PC-3 (cell line): Measurements from ENCODE around the gene STXBP5. TPM values are rescaled to one million over a fixed set of nuclear protein-coding genes. Genes with fewer than 3 reads are reported as not detected.

ENCODE experiments used
- ATAC-seq: fragments of 200-7000 bp; cut with Tn5 transposase; 2 replicates; pipeline ENCODE4 v1.9.1; 2020; ENCODE audit warnings: mild to moderate bottlenecking, moderate library complexity
- BruUV-seq: library from RNA; stranded (reverse); fragments of 400-500 nt; replicated peaks from 2 replicates; lab custom pipeline; 2021; lab: Mats Ljungman, UMichigan
- CTCF ChIA-PET: fragments of 300-600 bp; sonication (Branson Sonifier 250); formaldehyde crosslinking; loops from one replicate; lab custom pipeline; 2022; ENCODE audit warnings: antibody characterized with exemption; lab: Charles Lee
- POLR2A ChIA-PET: fragments of 300-600 bp; sonication (Branson Sonifier 250); formaldehyde crosslinking; loops from one replicate; lab custom pipeline; 2022; ENCODE audit warnings: antibody characterized with exemption; ENCODE audit not compliant: unreplicated experiment; lab: Charles Lee
- DNase-seq: peaks from one replicate; pipeline ENCODE4 v3.0.0-alpha.2; 2015
- H2AFZ ChIP-seq: fragments of 300-600 bp; sonication (generic); 2 replicates; pipeline ENCODE4 v1.6.0; 2016; ENCODE audit warnings: antibody characterized with exemption, low read length
- H3F3A ChIP-seq: fragments of 300-600 bp; sonication (generic); one replicate; pipeline ENCODE4 v1.6.0; 2017; ENCODE audit warnings: antibody characterized with exemption, low read length, control low read depth, mild to moderate bottlenecking; ENCODE audit not compliant: unreplicated experiment
- H3K27ac ChIP-seq: fragments of 300-600 bp; sonication (generic); 2 replicates; pipeline ENCODE4 v1.5.1; 2016; ENCODE audit warnings: mild to moderate bottlenecking, low read length
- H3K27me3 ChIP-seq: fragments of 300-600 bp; sonication (generic); 2 replicates; pipeline ENCODE4 v1.6.1; 2016; ENCODE audit warnings: low read length, mixed read lengths
- H3K36me3 ChIP-seq: fragments of 300-600 bp; sonication (generic); 2 replicates; pipeline ENCODE4 v1.6.1; 2016; ENCODE audit warnings: low read depth, mixed run types, low read length, mixed read lengths
- H3K4me1 ChIP-seq: fragments of 300-600 bp; sonication (generic); 2 replicates; pipeline ENCODE4 v1.5.1; 2016; ENCODE audit warnings: low read length; ENCODE audit not compliant: insufficient read depth
- H3K4me2 ChIP-seq: fragments of 300-600 bp; sonication (generic); 2 replicates; pipeline ENCODE4 v1.6.0; 2016; ENCODE audit warnings: low read length
- H3K4me3 ChIP-seq: fragments of 300-600 bp; sonication (generic); 2 replicates; pipeline ENCODE4 v1.5.1; 2016; ENCODE audit warnings: mild to moderate bottlenecking, low read length, mixed read lengths
- H3K79me2 ChIP-seq: fragments of 300-600 bp; sonication (generic); 2 replicates; pipeline ENCODE4 v1.6.1; 2017; ENCODE audit warnings: low read length, mixed read lengths
- H3K9ac ChIP-seq: fragments of 300-600 bp; sonication (generic); 2 replicates; pipeline ENCODE4 v1.6.0; 2016; ENCODE audit warnings: mild to moderate bottlenecking, low read length
- H3K9me2 ChIP-seq: fragments of 300-600 bp; sonication (generic); replicated peaks from 2 replicates; pipeline ENCODE4 v1.6.1; 2016; ENCODE audit warnings: mixed run types, low read length, mixed read lengths
- H3K9me3 ChIP-seq: fragments of 300-600 bp; sonication (generic); 2 replicates; pipeline ENCODE4 v1.6.1; 2016; ENCODE audit warnings: low read length, mixed read lengths
- H4K20me1 ChIP-seq: fragments of 300-600 bp; sonication (generic); 2 replicates; pipeline ENCODE4 v1.6.1; 2016; ENCODE audit warnings: low read length, mixed read lengths
- CTCF ChIP-seq: fragments of 300-600 bp; sonication (generic); conservative IDR thresholded peaks from 2 replicates; pipeline ENCODE4 v1.5.1; 2017; ENCODE audit warnings: antibody characterized with exemption, low read depth, mild to moderate bottlenecking, low read length
- EZH2 ChIP-seq: fragments of 300-600 bp; sonication (generic); IDR thresholded peaks from one replicate; pipeline ENCODE4 v1.6.1; 2017; ENCODE audit warnings: antibody characterized with exemption, mild to moderate bottlenecking, low read length; ENCODE audit not compliant: unreplicated experiment
- EZH2phosphoT487 ChIP-seq: fragments of 300-600 bp; sonication (generic); IDR thresholded peaks from 2 replicates; pipeline ENCODE4 v1.6.1; 2018; ENCODE audit warnings: mild to moderate bottlenecking, antibody characterized with exemption, low read length, borderline replicate concordance
- intact Hi-C: fragments of 100-400 bp; cut with micrococcal nuclease; formaldehyde crosslinking; loops from 2 replicates; pipeline ENCODE4 v1.9.0; 2023
- total RNA-seq: library from RNA; depleted of rRNA; stranded (reverse); fragments of >200 nt; gene quantifications from 2 replicates; pipeline ENCODE4 v1.2.3, GENCODE V29; 2014

Gene STXBP5
- total RNA-seq, 1 experiment from 2014 or later: 12.9 TPM

GRCh38 chr6:147202516-147203310 is 1.5 kb upstream of the STXBP5 start:
- peak overlapping the region; percentile 97 for H2AFZ ChIP-seq
- TF ChIP-seq EZH2phosphoT487: no peak
- no peak for TF ChIP-seq CTCF
- intact Hi-C loops: loop anchor here (2.0 to 10.0 kb wide), 5 partner anchors 30 to 288 kb away; no protein-coding TSS in a partner anchor
- POLR2A ChIA-PET: interaction anchor here (0.5 kb wide), 1 partner anchor 288 kb away, joined by 3 read pairs; no protein-coding TSS in a partner anchor
- H3K4me2 ChIP-seq: peak overlapping the region; percentile 100
- H3K36me3 ChIP-seq: no peaks in the 10 kb centered on the region
- no peaks in the 10 kb centered on the region for H3K27me3 ChIP-seq
- H3K9ac ChIP-seq: peak overlapping the region; percentile 79
- H3K79me2 ChIP-seq: peaks cover 40% of the 10 kb centered on the region
- H3K4me3 ChIP-seq: peak overlapping the region; percentile 85
- peaks cover 13% of the 10 kb centered on the region for H3K4me1 ChIP-seq
- H3K27ac ChIP-seq: peak overlapping the region; percentile 54
- TSS peak; percentile 49 for BruUV-seq
- DNase-seq (peak; percentile 92), ATAC-seq (peak; percentile 75)
- no peaks in the 10 kb centered on the region for H3K9me3 ChIP-seq
- CTCF ChIA-PET: no interaction called here
- no peaks in the 10 kb centered on the region for H3F3A ChIP-seq
- H4K20me1 ChIP-seq: no peaks in the 10 kb centered on the region
- H3K9me2 ChIP-seq: no peaks in the 10 kb centered on the region

- H3K4me1 ChIP-seq: peaks cover 20% of the 10 kb centered on the region
- H3K36me3 ChIP-seq: no peaks in the 10 kb centered on the region
- DNase-seq: peak; percentile 54
- H3K27me3 ChIP-seq: no peaks in the 10 kb centered on the region
- peak; percentile 53 for ATAC-seq
- intact Hi-C loops: loop anchor here (2.0 to 10.0 kb wide), 5 partner anchors 31 to 289 kb away; no protein-coding TSS in a partner anchor
- peak overlapping the region; percentile 54 for H3K27ac ChIP-seq
- H3K9me2 ChIP-seq: no peaks in the 10 kb centered on the region
- CTCF ChIA-PET: no interaction called here
- no peak for TF ChIP-seq EZH2phosphoT487
- no peak for TF ChIP-seq CTCF
- TF ChIP-seq EZH2: no peak
- H3K9ac ChIP-seq: peak overlapping the region; percentile 79
- H3K9me3 ChIP-seq: no peaks in the 10 kb centered on the region
- no TSS peak for BruUV-seq
- no peaks in the 10 kb centered on the region for H4K20me1 ChIP-seq
- H3K79me2 ChIP-seq: peaks cover 48% of the 10 kb centered on the region
- H3K4me2 ChIP-seq: peak overlapping the region; percentile 100
- peak overlapping the region; percentile 97 for H2AFZ ChIP-seq
- H3K4me3 ChIP-seq: peak overlapping the region; percentile 85
- no peaks in the 10 kb centered on the region for H3F3A ChIP-seq
- POLR2A ChIA-PET: interaction anchor here (0.5 kb wide), 1 partner anchor 289 kb away, joined by 3 read pairs; no protein-coding TSS in a partner anchor
Observed at GRCh38 chr6:147203311-147204059, 732 bp upstream of the STXBP5 start.
